Adrenal gland (tissue), 5 donors: ENCODE data around the gene ZFP42.

ENCODE experiments used
- POLR2A ChIP-seq, 2 donors: fragments of 450-650 bp; IDR thresholded peaks; one replicate each; pipeline ENCODE4 v1.6.1; 2017; ENCODE audit warnings: antibody characterized with exemption in 2 of 2, mild to moderate bottlenecking in 2 of 2, moderate library complexity in 1 of 2
- TF ChIP-seq, protein P1 (sequence below), 6 experiments: fragments of 450-650 bp in 4 of 6; fragments of 200-600 bp in 2 of 6; sonication (generic) in 1 of 6; IDR thresholded peaks; 1 replicate in 5 of 6; 2 replicates in 1 of 6; pipeline versions ENCODE4 v1.5.1 to v1.8.0; 2016 to 2021; ENCODE audit warnings: antibody characterized with exemption in 6 of 6, mild to moderate bottlenecking in 2 of 6, moderate library complexity in 1 of 6
- donor health status: DM: no; HTN: no; CAD: no.

DNA sequence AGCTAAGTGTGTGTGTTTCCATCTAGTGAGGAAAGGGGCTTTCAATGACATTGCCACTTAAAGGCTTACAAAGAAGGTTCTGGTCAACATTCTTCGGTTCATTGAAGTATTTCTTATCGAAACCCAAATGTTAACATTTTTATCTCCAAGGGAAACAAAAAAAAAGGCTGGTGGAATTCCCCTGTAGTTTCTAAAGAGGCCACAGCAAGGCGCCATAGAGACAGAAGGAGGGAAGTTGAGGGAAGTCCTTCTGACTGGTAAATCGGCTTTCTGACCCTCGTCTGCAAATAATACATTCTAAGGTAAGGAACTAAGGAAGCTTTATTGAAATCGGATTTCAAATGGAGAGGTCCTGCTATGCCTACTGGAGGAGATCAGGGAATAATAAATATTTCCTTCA lies 1.7 kb upstream of the ZFP42 start:
- TF ChIP-seq, protein P1, sequence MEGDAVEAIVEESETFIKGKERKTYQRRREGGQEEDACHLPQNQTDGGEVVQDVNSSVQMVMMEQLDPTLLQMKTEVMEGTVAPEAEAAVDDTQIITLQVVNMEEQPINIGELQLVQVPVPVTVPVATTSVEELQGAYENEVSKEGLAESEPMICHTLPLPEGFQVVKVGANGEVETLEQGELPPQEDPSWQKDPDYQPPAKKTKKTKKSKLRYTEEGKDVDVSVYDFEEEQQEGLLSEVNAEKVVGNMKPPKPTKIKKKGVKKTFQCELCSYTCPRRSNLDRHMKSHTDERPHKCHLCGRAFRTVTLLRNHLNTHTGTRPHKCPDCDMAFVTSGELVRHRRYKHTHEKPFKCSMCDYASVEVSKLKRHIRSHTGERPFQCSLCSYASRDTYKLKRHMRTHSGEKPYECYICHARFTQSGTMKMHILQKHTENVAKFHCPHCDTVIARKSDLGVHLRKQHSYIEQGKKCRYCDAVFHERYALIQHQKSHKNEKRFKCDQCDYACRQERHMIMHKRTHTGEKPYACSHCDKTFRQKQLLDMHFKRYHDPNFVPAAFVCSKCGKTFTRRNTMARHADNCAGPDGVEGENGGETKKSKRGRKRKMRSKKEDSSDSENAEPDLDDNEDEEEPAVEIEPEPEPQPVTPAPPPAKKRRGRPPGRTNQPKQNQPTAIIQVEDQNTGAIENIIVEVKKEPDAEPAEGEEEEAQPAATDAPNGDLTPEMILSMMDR (IDR thresholded peaks at IDR 0.05) = peak in 1 of 6 experiments; percentile 18
- TF ChIP-seq POLR2A (IDR thresholded peaks at IDR 0.05) = no peak
